HCT116 (cell line): ENCODE measurements around the gene CHST12. TPM values are rescaled to one million over a fixed set of nuclear protein-coding genes. Genes with fewer than 3 reads are reported as not detected.

ENCODE experiments used
- ATAC-seq: fragments of 200-7000 bp; cut with Tn5 transposase; 2 replicates; pipeline ENCODE4 v1.9.1; 2020; ENCODE audit warnings: mild to moderate bottlenecking, moderate library complexity
- BruUV-seq: library from RNA; stranded (reverse); fragments of 400-500 nt; replicated peaks from 2 replicates; lab custom pipeline; 2021; lab: Mats Ljungman, UMichigan
- CTCF ChIA-PET: fragments of 300-600 bp; sonication (Branson Sonifier 250); formaldehyde crosslinking; loops from one replicate; lab custom pipeline; 2021; ENCODE audit warnings: antibody characterized with exemption; lab: Charles Lee
- POLR2A ChIA-PET: fragments of 300-600, 350-600 bp; sonication (Branson Sonifier 250); formaldehyde crosslinking; loops from one replicate; lab custom pipeline; 2021; ENCODE audit warnings: antibody characterized with exemption; lab: Charles Lee
- RAD21 ChIA-PET, 2 experiments: fragments of 300-600 bp; sonication (Branson Sonifier 250); formaldehyde crosslinking; loops; one replicate each; lab custom pipeline; 2023; ENCODE audit warnings: low total read pairs in 2 of 2; ENCODE audit not compliant: uncharacterized antibody in 2 of 2, unreplicated experiment in 2 of 2, low non-redundant PET in 1 of 2; lab: Charles Lee
- DNase-seq: peaks from one replicate; pipeline ENCODE4 v3.0.0-alpha.2; 2010; ENCODE audit warnings: low read depth, low spot score
- H2AFZ ChIP-seq: fragments of 200-600 bp; shearing (Covaris generic), sonication (generic); 2 replicates; pipeline ENCODE4 v1.6.1; 2017; ENCODE audit warnings: low read depth, mixed run types, mixed read lengths, antibody characterized with exemption, low read length; ENCODE audit not compliant: poor library complexity, severe bottlenecking
- H3K27ac ChIP-seq: 2 replicates; pipeline ENCODE4 v1.5.1; 2012; ENCODE audit warnings: low read depth, low read length
- H3K27me3 ChIP-seq: fragments of 200-600 bp; sonication (generic); 2 replicates; pipeline ENCODE4 v1.6.1; 2016; ENCODE audit warnings: mixed run types, low read length, mixed read lengths; ENCODE audit not compliant: insufficient read depth
- H3K36me3 ChIP-seq, 2 experiments: fragments of 200-500 bp in 1 of 2; fragments of 200-600 bp in 1 of 2; sonication (Bioruptor generic) in 1 of 2; sonication (generic) in 1 of 2; 2 replicates each; pipeline versions ENCODE4 v1.5.1 to v1.6.1; 2014 to 2016; ENCODE audit warnings: low read length in 2 of 2, inconsistent platforms in 1 of 2, mixed read lengths in 1 of 2, mixed run types in 1 of 2; ENCODE audit not compliant: insufficient read depth in 2 of 2, control insufficient read depth in 1 of 2
- H3K4me1 ChIP-seq, 2 experiments: fragments of 200-600 bp in 1 of 2; sonication (generic) in 1 of 2; 2 replicates each; pipeline versions ENCODE4 v1.5.1 to v1.6.1; 2012 to 2017; ENCODE audit warnings: low read length in 2 of 2, inconsistent platforms in 1 of 2, mild to moderate bottlenecking in 1 of 2, mixed read lengths in 1 of 2, mixed run types in 1 of 2, moderate library complexity in 1 of 2; ENCODE audit not compliant: insufficient read depth in 2 of 2, control insufficient read depth in 1 of 2
- H3K4me2 ChIP-seq: fragments of 200-600 bp; sonication (generic); 2 replicates; pipeline ENCODE4 v1.6.1; 2017; ENCODE audit warnings: mixed run types, low read length, mixed read lengths
- H3K4me3 ChIP-seq, 2 experiments: fragments of 200-600 bp in 1 of 2; sonication (generic) in 1 of 2; replicated peaks in 1 of 2; 2 replicates each; pipeline ENCODE4 v1.5.1; 2011 to 2016; ENCODE audit warnings: low read length in 2 of 2, control low read depth in 1 of 2, low read depth in 1 of 2, mild to moderate bottlenecking in 1 of 2, mixed read lengths in 1 of 2, mixed run types in 1 of 2
- H3K79me2 ChIP-seq: fragments of 200-600 bp; sonication (generic); 2 replicates; pipeline ENCODE4 v1.6.1; 2017; ENCODE audit warnings: mild to moderate bottlenecking, mixed run types, low read length, moderate library complexity, mixed read lengths; ENCODE audit not compliant: insufficient read depth
- H3K9ac ChIP-seq: fragments of 200-600 bp; sonication (generic); 2 replicates; pipeline ENCODE4 v1.6.1; 2016; ENCODE audit warnings: low read length, mixed read lengths
- H3K9me2 ChIP-seq: fragments of 200-600 bp; sonication (generic), shearing (Covaris generic); 2 replicates; pipeline ENCODE4 v1.6.1; 2017; ENCODE audit warnings: mixed run types, mild to moderate bottlenecking, moderate library complexity; ENCODE audit not compliant: insufficient read depth
- H3K9me3 ChIP-seq, 2 experiments: fragments of 200-500 bp in 1 of 2; fragments of 200-600 bp in 1 of 2; sonication (Bioruptor generic) in 1 of 2; sonication (generic) in 1 of 2; 2 replicates each; pipeline ENCODE4 v1.6.1; 2014 to 2017; ENCODE audit warnings: low read length in 2 of 2, mixed read lengths in 2 of 2, inconsistent platforms in 1 of 2, low read depth in 1 of 2, mild to moderate bottlenecking in 1 of 2, mixed run types in 1 of 2, moderate library complexity in 1 of 2; ENCODE audit not compliant: control insufficient read depth in 1 of 2, insufficient read depth in 1 of 2
- H4K20me1 ChIP-seq: fragments of 200-600 bp; sonication (generic), shearing (Covaris generic); 2 replicates; pipeline ENCODE4 v1.6.1; 2017; ENCODE audit warnings: mixed run types, mild to moderate bottlenecking, moderate library complexity; ENCODE audit not compliant: insufficient read depth
- CEBPB ChIP-seq: IDR thresholded peaks from 2 replicates; pipeline ENCODE4 v1.6.1; 2012; ENCODE audit warnings: low read depth
- CTCF ChIP-seq, 3 experiments: fragments of 200-600 bp in 1 of 3; sonication (generic) in 1 of 3; IDR thresholded peaks in 2 of 3; conservative IDR thresholded peaks in 1 of 3; 2 replicates each; pipeline ENCODE4 v1.5.1; 2012 to 2017; ENCODE audit warnings: low read depth in 2 of 3, low read length in 2 of 3, antibody characterized with exemption in 1 of 3, borderline replicate concordance in 1 of 3, control low read depth in 1 of 3, mild to moderate bottlenecking in 1 of 3, mixed read lengths in 1 of 3, mixed run types in 1 of 3, moderate library complexity in 1 of 3; ENCODE audit not compliant: insufficient read depth in 1 of 3
- EGR1 ChIP-seq: IDR thresholded peaks from 2 replicates; pipeline ENCODE4 v1.6.1; 2012; ENCODE audit warnings: low read depth
- EZH2 ChIP-seq: fragments of 200-600 bp; sonication (generic); IDR thresholded peaks from 2 replicates; pipeline ENCODE4 v1.6.1; 2017; ENCODE audit warnings: antibody characterized with exemption, mixed run types
- EZH2phosphoT487 ChIP-seq: fragments of 200-600 bp; IDR thresholded peaks from 2 replicates; pipeline ENCODE4 v1.6.1; 2018; ENCODE audit warnings: antibody characterized with exemption, borderline replicate concordance
- FOSL1 ChIP-seq: IDR thresholded peaks from 2 replicates; pipeline ENCODE4 v1.6.1; 2012; ENCODE audit warnings: low read depth
- MAX ChIP-seq: IDR thresholded peaks from 2 replicates; pipeline ENCODE4 v1.6.1; 2012
- SIN3A ChIP-seq: IDR thresholded peaks from 2 replicates; pipeline ENCODE4 v1.6.1; 2012; ENCODE audit warnings: low read depth
- SRF ChIP-seq: IDR thresholded peaks from 2 replicates; pipeline ENCODE4 v1.6.1; 2012; ENCODE audit warnings: low read depth
- YY1 ChIP-seq: IDR thresholded peaks from 2 replicates; pipeline ENCODE4 v1.6.1; 2011; ENCODE audit warnings: low read length, low read depth, moderate library complexity, mild to moderate bottlenecking; ENCODE audit not compliant: insufficient replicate concordance; ENCODE audit errors: extremely low read depth
- intact Hi-C: fragments of 100-400 bp; cut with micrococcal nuclease; formaldehyde crosslinking; loops from 2 replicates; pipeline ENCODE4 v1.10.0; 2022
- total RNA-seq: library from RNA; stranded (reverse); gene quantifications from one replicate; pipeline ENCODE4 v1.2.1, GENCODE V29; 2021; ENCODE audit not compliant: unreplicated experiment

The CHST12 gene
- total RNA-seq, 1 experiment from 2014 or later, result 14.2 TPM

GRCh38 chr7:2462731-2463130, 59.3 kb downstream of the CHST12 start:
- CTCF ChIA-PET, result no interaction called here
- ATAC-seq (no peak), DNase-seq (no peak)
- H3K27ac ChIP-seq, result no peak overlapping the region
- no TSS peak for BruUV-seq
- no peaks in the 10 kb centered on the region for H3K9me3 ChIP-seq
- no peaks in the 10 kb centered on the region for H4K20me1 ChIP-seq
- H3K4me3 ChIP-seq, result no peak overlapping the region
- H3K79me2 ChIP-seq, result no peaks in the 10 kb centered on the region
- no peak overlapping the region for H2AFZ ChIP-seq
- no peak overlapping the region for H3K9ac ChIP-seq
- H3K4me2 ChIP-seq, result no peak overlapping the region
- H3K9me2 ChIP-seq, result no peaks in the 10 kb centered on the region
- RAD21 ChIA-PET, result no interaction called here
- POLR2A ChIA-PET, result no interaction called here
- no peaks in the 10 kb centered on the region for H3K27me3 ChIP-seq
- intact Hi-C loops, result no loop called here
- H3K36me3 ChIP-seq, result no peaks in the 10 kb centered on the region
- no peaks in the 10 kb centered on the region; a peak in 1 of 4 replicates for H3K4me1 ChIP-seq
- TF ChIP-seq SRF, result no peak
- no peak for TF ChIP-seq EZH2phosphoT487
- TF ChIP-seq MAX, result no peak
- TF ChIP-seq FOSL1, result no peak
- no peak for TF ChIP-seq CTCF (IDR thresholded peaks at IDR 0.05 in 2 of 3, conservative IDR thresholded peaks at IDR 0.05 in 1 of 3; ENCODE audit: borderline replicate concordance in 1 of 3, insufficient read depth in 1 of 3, low read depth in 2 of 3, low read length in 2 of 3)
- TF ChIP-seq, all 23 proteins: peak for 0

- Histone ChIP-seq H3K9me2 (no peaks in the 10 kb centered on the region), H2AFZ (no peak overlapping the region), H3K9me3 (no peaks in the 10 kb centered on the region), H3K79me2 (no peaks in the 10 kb centered on the region), H3K4me2 (no peak overlapping the region), H3K27me3 (no peaks in the 10 kb centered on the region), H3K27ac (no peak overlapping the region), H4K20me1 (no peaks in the 10 kb centered on the region), H3K4me1 (peaks cover 0 to 7% of the 10 kb centered on the region in 2 experiments; a peak in 2 of 4 replicates), H3K9ac (no peak overlapping the region), H3K36me3 (no peaks in the 10 kb centered on the region), H3K4me3 (no peak overlapping the region)
- no TSS peak for BruUV-seq
- intact Hi-C loops, result loop anchor here (5.0 kb wide), 2 partner anchors 91 to 889 kb away; partner anchors contain the start of genes BRAT1 and IQCE
- POLR2A ChIA-PET, result no interaction called here
- RAD21 ChIA-PET, result no interaction called here
- ATAC-seq (no peak), DNase-seq (no peak)
- TF ChIP-seq YY1, result no peak
- no peak for TF ChIP-seq EGR1
- TF ChIP-seq CEBPB, result no peak
- TF ChIP-seq EZH2, result no peak
- no peak for TF ChIP-seq SIN3A
- CTCF ChIA-PET, result interaction anchor here (2.1 kb wide), 1 partner anchor 14 kb away, joined by 8 read pairs; no protein-coding TSS in a partner anchor
Measured at GRCh38 chr7:2465928-2466327, 62.5 kb downstream of the CHST12 start.
